Bronchial epithelial cell (primary cell): ENCODE results near the gene EEF1A1. TPM values are rescaled to one million over a fixed set of nuclear protein-coding genes. Genes with fewer than 3 reads are reported as not detected.
"Not testable (repeated sequence)": the region's sequence is repeated elsewhere in the genome, so short reads cannot be mapped to it uniquely, and the experiment has no call there.

Source experiments
- DNase-seq: peaks from one replicate; pipeline ENCODE4 v3.0.0-alpha.2; 2010; ENCODE audit warnings: low read depth
- FAIRE-seq: peaks from 2 replicates; lab custom pipeline; 2011; peaks lifted over from hg19 to GRCh38; lab: Jason Lieb, UNC
- H3K27me3 ChIP-seq: 2 replicates; pipeline ENCODE4 v1.5.1; 2011; ENCODE audit warnings: low read length; ENCODE audit not compliant: control insufficient read depth, insufficient read depth
- H3K36me3 ChIP-seq: 2 replicates; pipeline ENCODE4 v1.5.1; 2011; ENCODE audit warnings: low read length; ENCODE audit not compliant: control insufficient read depth, insufficient read depth
- H3K4me3 ChIP-seq: 2 replicates; pipeline ENCODE4 v1.5.1; 2011; ENCODE audit warnings: mild to moderate bottlenecking, low read depth, low read length, control low read depth
- CTCF ChIP-seq: IDR thresholded peaks from 2 replicates; pipeline ENCODE4 v1.5.1; 2011; ENCODE audit warnings: mild to moderate bottlenecking, moderate library complexity, low read length, control low read depth, inconsistent platforms; ENCODE audit not compliant: insufficient read depth, severe bottlenecking
- total RNA-seq: library from RNA; depleted of rRNA; stranded (reverse); fragments of >200 nt; gene quantifications from 2 replicates; pipeline ENCODE4 v1.2.1, GENCODE V29; 2014

EEF1A1 gene
- total RNA-seq, result 32,582 and 62,692 TPM in 2 replicates

GRCh38 chr6:73520688-73521350 lies at the start of gene EEF1A1:
TSS of gene EEF1A1 (minus strand) at chr6:73521032. CDS start at chr6:73520026, 1,006 bp downstream.
- Histone ChIP-seq H3K36me3 (peaks cover 20% of the 10 kb centered on the region), H3K4me3 (peak within 1 kb of the TSS; percentile 91), H3K27me3 (no peaks in the 10 kb centered on the region)
- DNase-seq (peak; percentile 97), FAIRE-seq (no peak)
- TF ChIP-seq CTCF, result no peak

GRCh38 chr6:73569121-73569520 lies 48.3 kb upstream of the EEF1A1 start:
- no peak for DNase-seq
- no peaks in the 10 kb centered on the region for H3K36me3 ChIP-seq
- no peak for FAIRE-seq
- no peaks in the 10 kb centered on the region for H3K27me3 ChIP-seq
- no peak for TF ChIP-seq CTCF
- H3K4me3 ChIP-seq, result no peak overlapping the region

GRCh38 chr6:73566954-73567591 lies 46.2 kb upstream of the EEF1A1 start:
- no peak for TF ChIP-seq CTCF
- Histone ChIP-seq H3K4me3 (no peak overlapping the region), H3K27me3 (no peaks in the 10 kb centered on the region), H3K36me3 (no peaks in the 10 kb centered on the region)
- FAIRE-seq (no peak), DNase-seq (peak; percentile 55)

- not testable (repeated sequence) for H3K4me3 ChIP-seq, H3K27me3 ChIP-seq, DNase-seq, H3K36me3 ChIP-seq, FAIRE-seq
Observed at GRCh38 chr6:73566486-73566871, 45.6 kb upstream of the EEF1A1 start.

GRCh38 chr6:73565767-73566485 lies 45.1 kb upstream of the EEF1A1 start:
- no peaks in the 10 kb centered on the region for H3K27me3 ChIP-seq
- no peak overlapping the region for H3K4me3 ChIP-seq
- no peaks in the 10 kb centered on the region for H3K36me3 ChIP-seq
- DNase-seq (no peak), FAIRE-seq (no peak)
- TF ChIP-seq CTCF, result no peak
